GM12878 (cell line): ENCODE measurements around the gene SLTM.

Source experiments
- FOXK2 ChIP-seq: fragments of 450-650 bp; IDR thresholded peaks from 2 replicates; pipeline ENCODE4 v1.6.1; 2017; ENCODE audit warnings: mild to moderate bottlenecking, moderate library complexity
- YY1 ChIP-seq: IDR thresholded peaks from 2 replicates; pipeline ENCODE4 v1.6.1; 2011; ENCODE audit warnings: low read depth, mild to moderate bottlenecking, low read length
- TF ChIP-seq, protein P1 (sequence below): fragments of 450-650 bp; IDR thresholded peaks from 2 replicates; pipeline ENCODE4 v1.6.1; 2017; ENCODE audit warnings: mild to moderate bottlenecking, low read depth, inconsistent platforms; ENCODE audit not compliant: poor library complexity, severe bottlenecking

DNA sequence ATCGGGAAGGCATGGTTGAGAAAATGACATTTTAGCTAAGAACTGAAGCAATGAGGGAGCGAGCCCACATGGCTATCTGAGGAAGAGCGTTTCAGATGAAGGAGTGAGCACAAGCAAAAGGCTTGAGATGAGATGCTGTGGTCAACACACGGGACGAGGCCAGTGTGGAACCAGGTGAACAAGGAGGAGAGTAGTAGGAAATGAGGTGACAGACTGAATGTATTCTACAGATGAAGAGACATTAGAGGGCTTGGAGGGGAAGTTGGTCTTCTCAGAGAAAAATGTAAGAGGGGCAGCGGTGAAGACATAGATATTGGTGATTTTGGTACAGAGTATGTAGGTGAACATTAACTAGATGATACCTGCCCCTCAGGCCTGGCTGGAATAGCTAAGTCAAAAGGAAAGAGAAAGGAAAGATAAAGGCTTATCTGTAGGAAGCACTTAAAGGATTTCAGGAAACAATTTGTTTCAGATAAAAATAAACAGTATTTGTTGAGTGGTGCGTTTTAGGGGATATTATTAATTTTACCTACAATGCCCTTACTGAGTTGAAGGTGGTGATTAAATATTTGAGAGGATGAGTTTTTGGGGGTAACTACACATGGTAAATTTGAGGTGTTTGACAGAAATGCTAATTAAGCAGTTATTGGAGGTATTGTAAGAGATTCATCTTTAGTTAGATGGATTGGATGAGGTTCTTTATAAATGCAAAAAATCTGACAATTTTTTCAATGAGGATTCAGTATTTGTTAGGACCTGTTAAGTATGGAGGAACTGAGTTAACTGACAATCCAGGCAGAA is 57.0 kb downstream of the SLTM start:
- TF ChIP-seq YY1 (no peak), FOXK2 (no peak)
- TF ChIP-seq, protein P1, sequence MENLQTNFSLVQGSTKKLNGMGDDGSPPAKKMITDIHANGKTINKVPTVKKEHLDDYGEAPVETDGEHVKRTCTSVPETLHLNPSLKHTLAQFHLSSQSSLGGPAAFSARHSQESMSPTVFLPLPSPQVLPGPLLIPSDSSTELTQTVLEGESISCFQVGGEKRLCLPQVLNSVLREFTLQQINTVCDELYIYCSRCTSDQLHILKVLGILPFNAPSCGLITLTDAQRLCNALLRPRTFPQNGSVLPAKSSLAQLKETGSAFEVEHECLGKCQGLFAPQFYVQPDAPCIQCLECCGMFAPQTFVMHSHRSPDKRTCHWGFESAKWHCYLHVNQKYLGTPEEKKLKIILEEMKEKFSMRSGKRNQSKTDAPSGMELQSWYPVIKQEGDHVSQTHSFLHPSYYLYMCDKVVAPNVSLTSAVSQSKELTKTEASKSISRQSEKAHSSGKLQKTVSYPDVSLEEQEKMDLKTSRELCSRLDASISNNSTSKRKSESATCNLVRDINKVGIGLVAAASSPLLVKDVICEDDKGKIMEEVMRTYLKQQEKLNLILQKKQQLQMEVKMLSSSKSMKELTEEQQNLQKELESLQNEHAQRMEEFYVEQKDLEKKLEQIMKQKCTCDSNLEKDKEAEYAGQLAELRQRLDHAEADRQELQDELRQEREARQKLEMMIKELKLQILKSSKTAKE: no peak
